ENCODE results near the gene LST1. TPM values are rescaled to one million over a fixed set of nuclear protein-coding genes. Genes with fewer than 3 reads are reported as not detected.

The LST1 gene
- total RNA-seq, 1 experiment from 2014 or later, result 0.69 TPM

DNA sequence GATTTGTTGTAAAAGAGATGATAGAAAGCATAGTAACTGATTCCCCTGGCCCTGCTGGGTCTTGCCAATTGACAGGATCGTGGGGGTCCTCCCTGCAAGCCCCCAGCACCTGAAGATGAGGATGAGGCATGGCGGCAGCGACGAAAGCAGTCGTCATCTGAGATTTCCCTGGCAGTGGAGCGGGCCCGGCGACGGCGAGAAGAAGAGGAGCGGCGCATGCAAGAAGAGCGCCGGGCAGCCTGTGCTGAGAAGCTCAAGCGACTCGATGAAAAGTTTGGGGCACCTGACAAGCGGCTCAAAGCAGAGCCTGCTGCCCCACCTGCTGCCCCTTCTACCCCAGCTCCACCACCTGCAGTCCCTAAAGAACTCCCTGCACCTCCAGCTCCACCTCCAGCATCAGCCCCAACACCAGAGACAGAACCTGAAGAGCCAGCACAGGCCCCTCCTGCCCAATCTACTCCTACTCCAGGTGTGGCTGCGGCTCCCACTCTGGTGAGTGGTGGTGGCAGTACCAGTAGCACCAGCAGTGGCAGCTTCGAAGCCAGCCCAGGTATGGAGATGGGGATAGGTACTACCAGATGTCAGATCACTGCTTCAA is 41.7 kb downstream of the LST1 start:
- POLR2A ChIA-PET, result no interaction called here
- no peak overlapping the region for H3K4me2 ChIP-seq (ENCODE audit: low read length)
- no peaks in the 10 kb centered on the region for H3K9me2 ChIP-seq (ENCODE audit: insufficient read depth)
- CTCF ChIA-PET, result no interaction called here
- DNase-seq (ENCODE audit: low read depth, low spot score), result no peak
- no peak overlapping the region for H2AFZ ChIP-seq (ENCODE audit: low read depth, low read length, poor library complexity, severe bottlenecking)
- H3K9me3 ChIP-seq (ENCODE audit: control insufficient read depth in 1 of 2, insufficient read depth in 1 of 2, low read depth in 1 of 2, low read length in 2 of 2), result no peaks in the 10 kb centered on the region
- H3K27me3 ChIP-seq (ENCODE audit: insufficient read depth, low read length), result no peaks in the 10 kb centered on the region
- TF ChIP-seq RAD21 (IDR thresholded peaks at IDR 0.05; ENCODE audit: low read depth), result no peak
- no peak for TF ChIP-seq SIN3A (IDR thresholded peaks at IDR 0.05; ENCODE audit: low read depth)
- no peak for TF ChIP-seq JUND (IDR thresholded peaks at IDR 0.05)
- H3K27ac ChIP-seq (ENCODE audit: low read depth, low read length), result no peak overlapping the region
- H3K79me2 ChIP-seq (ENCODE audit: insufficient read depth, low read length), result peaks cover 90% of the 10 kb centered on the region
- H3K4me3 ChIP-seq (replicated peaks in 1 of 2; ENCODE audit: low read depth in 1 of 2, low read length in 2 of 2), result no peak overlapping the region
- intact Hi-C loops (cut with micrococcal nuclease), result no loop called here
- no peaks in the 10 kb centered on the region; a peak in 1 of 4 replicates for H3K4me1 ChIP-seq (ENCODE audit: control insufficient read depth in 1 of 2, insufficient read depth in 2 of 2, low read length in 2 of 2)
- no peak for ATAC-seq
- RAD21 ChIA-PET (ENCODE audit: low non-redundant PET in 1 of 2, low total read pairs in 2 of 2, uncharacterized antibody in 2 of 2, unreplicated experiment in 2 of 2), result no interaction called here
- H3K9ac ChIP-seq (ENCODE audit: low read length), result no peak overlapping the region
- BruUV-seq (replicated peaks), result no TSS peak
- H3K36me3 ChIP-seq (ENCODE audit: control insufficient read depth in 1 of 2, insufficient read depth in 2 of 2, low read length in 2 of 2), result peaks cover 54 to 96% of the 10 kb centered on the region in 2 experiments
- H4K20me1 ChIP-seq (ENCODE audit: insufficient read depth), result no peaks in the 10 kb centered on the region

DNA sequence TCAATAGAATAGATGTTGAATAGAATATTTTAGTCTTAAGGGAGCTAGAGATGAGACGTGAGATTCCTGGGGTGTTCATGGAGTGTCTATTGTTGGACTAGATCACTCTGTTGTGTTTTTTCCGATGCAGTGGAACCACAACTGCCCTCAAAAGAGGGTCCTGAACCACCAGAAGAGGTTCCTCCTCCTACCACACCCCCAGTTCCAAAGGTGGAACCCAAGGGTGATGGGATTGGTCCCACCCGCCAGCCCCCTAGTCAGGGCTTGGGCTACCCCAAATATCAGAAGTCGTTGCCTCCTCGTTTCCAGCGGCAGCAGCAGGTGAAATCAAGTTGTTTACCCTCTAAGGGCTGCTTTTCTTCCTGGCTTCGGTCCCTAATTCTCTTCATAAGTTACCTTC is 42.9 kb downstream of the LST1 start:
- DNase-seq (ENCODE audit: low read depth, low spot score) (no peak), ATAC-seq (no peak)
- H3K4me1 ChIP-seq (ENCODE audit: control insufficient read depth in 1 of 2, insufficient read depth in 2 of 2, low read length in 2 of 2), result no peaks in the 10 kb centered on the region
- H3K27ac ChIP-seq (ENCODE audit: low read depth, low read length), result no peak overlapping the region
- no peak overlapping the region for H3K9ac ChIP-seq (ENCODE audit: low read length)
- no peak overlapping the region for H3K4me2 ChIP-seq (ENCODE audit: low read length)
- H3K9me3 ChIP-seq (ENCODE audit: control insufficient read depth in 1 of 2, insufficient read depth in 1 of 2, low read depth in 1 of 2, low read length in 2 of 2), result no peaks in the 10 kb centered on the region
- ChIA-PET POLR2A (interaction anchor here (0.7 kb wide), 1 partner anchor 9 kb away, joined by 3 read pairs; no protein-coding TSS in a partner anchor), RAD21 (ENCODE audit: low non-redundant PET in 1 of 2, low total read pairs in 2 of 2, uncharacterized antibody in 2 of 2, unreplicated experiment in 2 of 2) (no interaction called here), CTCF (no interaction called here)
- peaks cover 87% of the 10 kb centered on the region for H3K79me2 ChIP-seq (ENCODE audit: insufficient read depth, low read length)
- no peaks in the 10 kb centered on the region for H4K20me1 ChIP-seq (ENCODE audit: insufficient read depth)
- intact Hi-C loops (cut with micrococcal nuclease), result no loop called here
- TF ChIP-seq POLR2AphosphoS5 (IDR thresholded peaks at IDR 0.05; ENCODE audit: low read depth, low read length) (0 out of 2 replicates have a peak, but pooled peaks have one; percentile 20), RAD21 (IDR thresholded peaks at IDR 0.05; ENCODE audit: low read depth) (no peak)
- no peak overlapping the region for H3K4me3 ChIP-seq (replicated peaks in 1 of 2; ENCODE audit: low read depth in 1 of 2, low read length in 2 of 2)
- H3K9me2 ChIP-seq (ENCODE audit: insufficient read depth), result no peaks in the 10 kb centered on the region
- H2AFZ ChIP-seq (ENCODE audit: low read depth, low read length, poor library complexity, severe bottlenecking), result no peak overlapping the region
- H3K36me3 ChIP-seq (ENCODE audit: control insufficient read depth in 1 of 2, insufficient read depth in 2 of 2, low read length in 2 of 2), result peaks cover 59 to 95% of the 10 kb centered on the region in 2 experiments
- BruUV-seq (replicated peaks), result no TSS peak
- no peaks in the 10 kb centered on the region for H3K27me3 ChIP-seq (ENCODE audit: insufficient read depth, low read length)

Data from HCT116 (cell line).